IMR-90 (cell line): ENCODE data around the gene OR10H1.

Source experiments
- CHD1 ChIP-seq: IDR thresholded peaks from 2 replicates; pipeline ENCODE4 v1.6.1; 2012; ENCODE audit warnings: low read depth, low read length, improper control_type of control experiment
- CTCF ChIP-seq: conservative IDR thresholded peaks from 2 replicates; pipeline ENCODE4 v1.5.1; 2012; ENCODE audit warnings: mild to moderate bottlenecking, low read depth, low read length, improper control_type of control experiment
- POLR2A ChIP-seq: IDR thresholded peaks from 2 replicates; pipeline ENCODE4 v1.6.1; 2012; ENCODE audit warnings: mild to moderate bottlenecking, low read depth, low read length

- TF ChIP-seq CHD1 (no peak), CTCF (no peak), POLR2A (no peak)
Observed at GRCh38 chr19:15776264-15776663, 39.2 kb downstream of the OR10H1 start.
